Activated T-cell treated with anti-CD3 and anti-CD28 coated beads, Interleukin-2, amount 50 U/mL, for 4 hours (primary cell): ENCODE data around the gene EFCC1. TPM values are rescaled to one million over a fixed set of nuclear protein-coding genes. Genes with fewer than 3 reads are reported as not detected.
A peak's percentile ranks its signal among the peaks of the same experiment; 100 is the strongest.
"Not testable (repeated sequence)": the region's sequence is repeated elsewhere in the genome, so short reads cannot be mapped to it uniquely, and the experiment has no call there.

ENCODE experiments used
- ATAC-seq, 2 donors: fragments of 200-7000 bp; cut with Tn5 transposase; one replicate each; pipeline ENCODE4 v1.10.0; 2021
- DNase-seq: peaks from one replicate; pipeline ENCODE4 v3.0.0-alpha.2; 2020
- H3K27me3 Mint-ChIP-seq: one replicate; pipeline ENCODE4 v1.8.0; 2021; ENCODE audit warnings: low read depth, mixed read lengths
- H3K36me3 Mint-ChIP-seq: one replicate; pipeline ENCODE4 v1.8.0; 2022; ENCODE audit warnings: mixed read lengths; ENCODE audit not compliant: insufficient read depth
- H3K4me1 Mint-ChIP-seq: one replicate; pipeline ENCODE4 v1.8.0; 2021; ENCODE audit warnings: low read depth, mixed read lengths
- H3K4me3 Mint-ChIP-seq: one replicate; pipeline ENCODE4 v1.8.0; 2021; ENCODE audit warnings: mild to moderate bottlenecking, moderate library complexity, mixed read lengths
- H3K9me3 Mint-ChIP-seq: one replicate; pipeline ENCODE4 v1.8.0; 2021; ENCODE audit warnings: mixed read lengths
- total RNA-seq, 3 donors: library from RNA; stranded (reverse); gene quantifications; one replicate each; pipeline ENCODE4 v1.2.1, GENCODE V29; 2021

EFCC1 gene
- total RNA-seq, 3 donors from 2014 or later, result 0.26 to 0.35 TPM; not detected in 1

DNA sequence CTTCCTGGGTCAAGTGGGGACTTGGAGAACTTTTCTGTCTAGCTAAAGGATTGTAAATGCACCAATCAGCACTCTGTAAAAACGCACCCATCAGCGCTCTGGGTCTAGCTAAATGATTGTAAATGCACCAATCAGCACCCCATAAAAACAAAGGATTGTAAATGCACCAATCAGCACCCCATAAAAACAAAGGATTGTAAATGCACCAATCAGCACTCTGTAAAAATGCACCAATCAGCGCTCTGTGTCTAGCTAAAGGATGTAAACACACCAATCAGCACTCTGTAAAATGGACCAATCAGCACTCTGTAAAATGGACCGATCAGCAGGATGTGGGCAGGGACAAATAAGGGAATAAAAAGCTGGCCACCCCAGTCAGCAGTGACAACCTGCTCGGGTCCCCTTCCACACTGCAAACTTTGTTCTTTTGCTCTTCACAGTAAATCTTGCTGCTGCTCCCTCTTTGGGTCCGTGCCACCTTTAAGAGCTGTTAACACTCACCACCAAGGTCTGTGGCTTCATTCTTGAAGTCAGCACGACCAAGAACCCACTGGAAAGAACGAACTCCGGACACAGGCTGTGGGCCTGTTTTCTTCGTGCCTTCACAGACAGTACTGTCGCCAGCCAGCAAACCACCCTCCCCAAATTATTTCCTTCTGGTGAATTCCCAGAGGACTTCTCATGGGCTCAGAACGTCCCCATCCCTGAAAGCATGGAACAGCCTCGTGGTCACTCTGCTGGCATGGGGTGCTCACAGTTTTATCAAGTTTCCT lies 68.4 kb downstream of the EFCC1 start:
- H3K4me1 Mint-ChIP-seq, result peaks cover 14% of the 10 kb centered on the region
- not testable (repeated sequence) for DNase-seq, H3K36me3 Mint-ChIP-seq, H3K27me3 Mint-ChIP-seq, ATAC-seq, H3K9me3 Mint-ChIP-seq
- H3K4me3 Mint-ChIP-seq, result peak overlapping the region; percentile 66

- no peaks in the 10 kb centered on the region for H3K36me3 Mint-ChIP-seq
- peaks cover 14% of the 10 kb centered on the region for H3K4me1 Mint-ChIP-seq
- peaks cover 8% of the 10 kb centered on the region for H3K27me3 Mint-ChIP-seq
- no peak overlapping the region for H3K4me3 Mint-ChIP-seq
- ATAC-seq, result no peak
- no peak for DNase-seq
- no peaks in the 10 kb centered on the region for H3K9me3 Mint-ChIP-seq
These were observed 69.2 kb downstream of the EFCC1 start for GRCh38 chr3:129070086-129070885.

DNA sequence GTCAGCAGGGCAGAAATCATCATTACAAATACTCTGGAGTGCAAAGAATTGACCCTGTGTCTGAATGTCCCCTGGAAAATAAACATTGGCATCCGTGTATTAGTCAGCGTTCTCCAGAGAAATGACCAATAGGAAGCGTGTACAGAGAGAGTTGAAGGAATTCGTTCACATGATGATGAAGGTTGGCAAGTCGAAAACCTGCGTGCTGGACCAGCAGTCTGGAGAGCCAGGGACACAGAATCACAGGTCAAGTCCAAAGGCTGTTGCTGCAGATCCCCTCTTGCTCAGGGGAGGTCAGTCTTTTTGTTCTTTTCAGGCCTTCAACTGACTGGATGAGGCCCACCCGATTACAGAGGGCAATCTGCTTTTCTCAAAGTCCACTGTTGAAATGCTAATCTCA lies 76.1 kb downstream of the EFCC1 start:
- H3K4me1 Mint-ChIP-seq, result peaks cover 5% of the 10 kb centered on the region
- ATAC-seq (no peak), DNase-seq (no peak)
- no peak overlapping the region for H3K4me3 Mint-ChIP-seq
- no peaks in the 10 kb centered on the region for H3K9me3 Mint-ChIP-seq
- H3K27me3 Mint-ChIP-seq, result no peaks in the 10 kb centered on the region
- H3K36me3 Mint-ChIP-seq, result no peaks in the 10 kb centered on the region

DNA sequence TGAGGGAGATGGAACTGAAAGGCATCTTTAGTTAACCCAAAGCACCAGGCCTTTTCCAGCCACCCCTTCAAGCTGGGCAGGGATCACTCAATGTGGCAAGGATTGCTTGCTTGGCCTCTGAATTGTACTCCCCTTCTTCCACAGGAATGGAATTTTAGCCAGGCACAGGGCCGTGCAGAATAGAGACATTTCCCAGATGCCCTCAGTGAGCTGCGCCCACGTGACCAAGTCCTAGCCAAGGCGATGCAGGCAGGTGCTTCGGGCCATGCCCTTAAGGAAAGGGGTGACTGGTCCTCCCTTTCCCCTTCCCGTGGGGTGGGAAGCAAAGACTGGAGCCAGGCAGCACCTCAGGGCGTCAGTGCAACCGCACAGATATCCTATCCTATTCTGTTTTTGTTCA lies 77.4 kb downstream of the EFCC1 start:
- ATAC-seq, result no peak
- peaks cover 5% of the 10 kb centered on the region for H3K4me1 Mint-ChIP-seq
- no peaks in the 10 kb centered on the region for H3K36me3 Mint-ChIP-seq

GRCh38 chr3:129081503-129081902 lies 80.4 kb downstream of the EFCC1 start:
- DNase-seq (no peak), ATAC-seq (no peak)
- Mint-ChIP-seq H3K4me1 (peaks cover 5% of the 10 kb centered on the region), H3K4me3 (no peak overlapping the region), H3K27me3 (no peaks in the 10 kb centered on the region), H3K9me3 (no peaks in the 10 kb centered on the region), H3K36me3 (no peaks in the 10 kb centered on the region)

More for the DNA sequence above, 77.4 kb downstream of the EFCC1 start:
- H3K9me3 Mint-ChIP-seq, result no peaks in the 10 kb centered on the region
- DNase-seq, result no peak
- no peak overlapping the region for H3K4me3 Mint-ChIP-seq
- no peaks in the 10 kb centered on the region for H3K27me3 Mint-ChIP-seq

- no peaks in the 10 kb centered on the region for H3K9me3 Mint-ChIP-seq
- DNase-seq (no peak), ATAC-seq (no peak)
- peaks cover 5% of the 10 kb centered on the region for H3K4me1 Mint-ChIP-seq
- no peak overlapping the region for H3K4me3 Mint-ChIP-seq
- no peaks in the 10 kb centered on the region for H3K27me3 Mint-ChIP-seq
- no peaks in the 10 kb centered on the region for H3K36me3 Mint-ChIP-seq
These were observed 80.9 kb downstream of the EFCC1 start for GRCh38 chr3:129082026-129082425.

DNA sequence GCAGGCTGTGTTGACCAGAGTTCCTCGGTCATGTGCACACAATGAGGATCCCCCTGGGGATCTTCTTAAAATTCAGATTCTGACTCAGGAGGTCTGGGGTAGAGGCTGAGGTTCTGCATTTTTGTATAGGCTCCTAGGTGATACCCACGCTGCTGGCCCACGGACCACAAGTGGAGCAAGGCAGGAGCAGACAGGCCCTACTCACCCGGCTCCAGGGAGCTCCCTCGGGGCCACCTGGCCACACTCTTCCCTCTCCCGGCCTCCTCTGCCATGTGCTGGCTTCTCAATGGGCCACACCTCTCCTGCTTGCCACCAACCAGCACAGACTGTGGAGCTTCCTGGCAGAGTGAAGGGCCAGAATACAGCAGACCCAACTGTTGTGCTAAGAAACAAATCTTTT lies 83.4 kb downstream of the EFCC1 start:
- H3K4me1 Mint-ChIP-seq, result peaks cover 5% of the 10 kb centered on the region
- H3K4me3 Mint-ChIP-seq, result no peak overlapping the region
- ATAC-seq, result no peak
- no peaks in the 10 kb centered on the region for H3K27me3 Mint-ChIP-seq
- DNase-seq, result no peak
- no peaks in the 10 kb centered on the region for H3K9me3 Mint-ChIP-seq
- no peaks in the 10 kb centered on the region for H3K36me3 Mint-ChIP-seq

DNA sequence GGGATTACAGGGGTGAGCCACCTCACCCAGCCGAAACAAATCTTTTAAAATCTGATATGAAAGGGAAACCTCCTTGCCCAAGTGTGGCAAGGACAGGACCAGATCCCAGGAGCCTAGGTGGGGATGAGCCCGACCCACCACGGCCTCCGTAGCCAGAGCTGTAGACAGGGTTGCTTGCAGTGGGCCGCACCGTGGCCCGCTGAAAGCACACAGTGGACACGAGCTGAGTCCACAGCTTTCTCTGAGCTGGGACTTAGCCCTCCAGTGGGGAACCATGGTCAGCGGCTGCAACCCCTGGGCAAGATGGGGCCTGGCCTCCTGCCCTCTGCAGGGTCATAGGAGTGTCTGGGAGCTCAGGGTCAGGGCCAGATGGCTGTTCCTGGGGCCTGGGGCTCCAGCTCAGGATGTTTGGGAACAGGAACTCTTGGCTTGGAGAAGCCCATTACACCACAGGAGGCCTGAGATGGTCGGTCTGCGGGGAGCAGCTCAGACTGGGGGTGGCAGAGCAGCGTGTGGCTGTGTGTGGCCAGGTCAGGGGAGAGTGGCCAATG lies 84.1 kb downstream of the EFCC1 start:
- H3K36me3 Mint-ChIP-seq, result no peaks in the 10 kb centered on the region
- DNase-seq (no peak), ATAC-seq (no peak)
- no peak overlapping the region for H3K4me3 Mint-ChIP-seq
- H3K4me1 Mint-ChIP-seq, result peaks cover 5% of the 10 kb centered on the region
- no peaks in the 10 kb centered on the region for H3K27me3 Mint-ChIP-seq
- H3K9me3 Mint-ChIP-seq, result no peaks in the 10 kb centered on the region

GRCh38 chr3:129085818-129086217 lies 84.7 kb downstream of the EFCC1 start:
- no peak for ATAC-seq
- Mint-ChIP-seq H3K36me3 (no peaks in the 10 kb centered on the region), H3K27me3 (no peaks in the 10 kb centered on the region), H3K4me1 (peaks cover 5% of the 10 kb centered on the region), H3K4me3 (no peak overlapping the region), H3K9me3 (no peaks in the 10 kb centered on the region)
- DNase-seq, result no peak

DNA sequence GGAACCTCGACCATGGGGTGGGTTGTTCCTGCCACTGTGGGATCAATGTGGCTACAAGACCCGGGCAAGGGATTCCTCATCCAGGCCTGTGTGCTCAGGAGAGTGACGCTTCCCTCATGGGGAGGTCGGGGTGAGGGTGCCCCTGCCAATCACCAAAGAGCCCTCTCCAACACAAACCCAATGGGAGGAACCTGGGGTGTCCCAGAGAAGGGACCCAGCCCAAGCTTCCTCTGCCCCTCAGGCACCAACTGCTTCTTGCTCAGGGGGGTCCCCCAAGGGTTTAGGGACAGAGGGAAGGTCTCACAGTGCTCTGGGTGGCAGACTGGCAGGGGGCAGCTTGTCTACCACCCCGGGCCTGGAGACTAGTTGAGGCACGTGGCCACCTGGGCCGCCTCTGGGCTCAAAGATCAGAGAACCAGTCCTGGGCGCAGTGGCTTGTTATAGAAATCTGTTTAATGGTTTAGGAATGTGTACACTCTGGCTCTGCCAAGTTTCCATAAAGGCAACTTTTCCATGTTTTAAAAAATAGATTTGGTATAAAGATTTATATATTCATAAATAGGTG lies 86.1 kb downstream of the EFCC1 start:
- peak in 1 of 2 donors; percentile 6 for ATAC-seq
- Mint-ChIP-seq H3K27me3 (no peaks in the 10 kb centered on the region), H3K4me3 (no peak overlapping the region), H3K4me1 (no peaks in the 10 kb centered on the region), H3K36me3 (no peaks in the 10 kb centered on the region), H3K9me3 (no peaks in the 10 kb centered on the region)
- DNase-seq, result no peak

GRCh38 chr3:129087904-129088303 lies 86.8 kb downstream of the EFCC1 start:
- not testable (repeated sequence) for H3K27me3 Mint-ChIP-seq, DNase-seq, H3K4me3 Mint-ChIP-seq, H3K4me1 Mint-ChIP-seq, H3K9me3 Mint-ChIP-seq, H3K36me3 Mint-ChIP-seq
- peak; percentile 67 to 78 for ATAC-seq

- H3K4me1 Mint-ChIP-seq, H3K9me3 Mint-ChIP-seq, ATAC-seq, DNase-seq, H3K36me3 Mint-ChIP-seq, H3K4me3 Mint-ChIP-seq, H3K27me3 Mint-ChIP-seq: not testable (repeated sequence)
These were observed 87.2 kb downstream of the EFCC1 start for GRCh38 chr3:129088312-129088711.
